Fibroblast of pulmonary artery (primary cell): ENCODE measurements around the gene RAD18.

Experiments
- DNase-seq: peaks from one replicate; pipeline ENCODE4 v3.0.0-alpha.2; 2010; ENCODE audit warnings: low read depth
- H3K4me3 ChIP-seq: replicated peaks from 2 replicates; pipeline ENCODE4 v1.5.1; 2011; ENCODE audit warnings: low read depth, mild to moderate bottlenecking, control low read depth, low read length, moderate library complexity
- CTCF ChIP-seq: IDR thresholded peaks from 2 replicates; pipeline ENCODE4 v1.5.1; 2011; ENCODE audit warnings: mild to moderate bottlenecking, control low read depth, low read length, inconsistent platforms; ENCODE audit errors: missing control alignments

The RAD18 gene

DNA sequence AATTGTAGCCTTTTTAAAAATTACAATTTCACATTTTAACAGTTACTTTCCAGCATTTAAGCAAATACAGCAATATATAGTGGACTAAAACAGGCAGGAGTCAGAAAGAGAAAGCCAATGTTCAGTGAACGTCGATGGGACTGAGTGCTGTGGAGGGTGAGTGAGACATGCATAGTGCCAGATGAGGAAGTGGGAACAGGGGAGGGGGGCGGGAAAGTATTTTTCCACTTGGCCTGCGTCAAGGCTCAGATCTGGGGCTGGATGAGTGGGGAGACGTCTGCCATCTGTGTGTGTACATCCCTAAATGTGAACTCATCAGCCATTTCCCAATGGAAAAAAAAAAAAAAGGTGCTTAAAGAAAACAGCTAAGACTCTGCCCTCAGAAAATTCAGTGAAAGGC lies 19.2 kb upstream of the RAD18 start:
- H3K4me3 ChIP-seq, result no peak overlapping the region
- TF ChIP-seq CTCF, result no peak

DNA sequence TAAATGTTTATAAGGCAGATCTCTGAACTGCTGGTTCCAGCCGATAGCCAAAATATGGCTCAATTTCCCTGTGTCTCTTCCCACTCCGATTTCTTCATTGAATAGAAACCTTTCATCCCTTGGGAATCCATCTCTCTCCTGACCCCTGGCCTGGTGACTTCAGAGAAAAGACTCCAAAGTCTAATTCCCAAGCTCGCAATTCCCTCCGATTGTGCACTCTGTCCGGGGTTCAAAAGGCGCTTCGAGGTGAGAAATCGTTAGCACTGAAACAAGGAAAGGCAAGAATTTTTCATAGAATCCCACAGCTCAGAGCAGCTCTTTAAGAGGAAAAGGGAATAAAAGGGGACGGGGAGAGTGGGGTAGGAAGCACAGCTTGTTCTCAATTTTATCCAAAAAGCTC lies 18.4 kb upstream of the RAD18 start:
- no peak overlapping the region for H3K4me3 ChIP-seq
- no peak for DNase-seq
- TF ChIP-seq CTCF, result no peak

More for the DNA sequence above, 19.2 kb upstream of the RAD18 start:
- peak; percentile 22 for DNase-seq

- no peak overlapping the region for H3K4me3 ChIP-seq
- no peak for DNase-seq
- TF ChIP-seq CTCF, result no peak
Measured at GRCh38 chr3:8981296-8981695, 18.0 kb upstream of the RAD18 start.

DNA sequence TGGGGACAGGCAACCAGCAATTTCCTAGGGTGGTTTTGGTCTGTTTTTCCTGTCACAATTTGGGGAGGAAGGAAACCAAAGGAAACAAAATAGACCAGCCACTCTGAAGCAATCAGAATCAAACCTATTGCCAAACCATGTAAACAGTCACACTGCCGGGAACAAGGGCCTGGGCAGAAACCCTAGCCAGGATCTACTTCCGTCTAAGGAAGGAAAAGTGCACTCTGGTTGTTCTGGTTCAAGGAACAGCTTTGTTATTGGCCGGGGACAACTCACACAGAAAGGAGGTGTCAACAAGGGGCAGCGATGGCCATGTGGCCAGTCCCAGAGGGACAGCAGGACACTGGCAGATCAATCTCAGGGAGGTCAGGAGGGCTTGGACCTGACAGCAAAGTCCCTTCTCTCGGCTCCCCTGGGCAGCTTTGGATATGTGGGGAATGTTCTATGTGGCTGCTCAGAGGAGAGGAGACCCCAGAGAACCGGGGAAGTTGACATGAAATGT lies 17.5 kb upstream of the RAD18 start:
- no peak for TF ChIP-seq CTCF
- no peak for DNase-seq

DNA sequence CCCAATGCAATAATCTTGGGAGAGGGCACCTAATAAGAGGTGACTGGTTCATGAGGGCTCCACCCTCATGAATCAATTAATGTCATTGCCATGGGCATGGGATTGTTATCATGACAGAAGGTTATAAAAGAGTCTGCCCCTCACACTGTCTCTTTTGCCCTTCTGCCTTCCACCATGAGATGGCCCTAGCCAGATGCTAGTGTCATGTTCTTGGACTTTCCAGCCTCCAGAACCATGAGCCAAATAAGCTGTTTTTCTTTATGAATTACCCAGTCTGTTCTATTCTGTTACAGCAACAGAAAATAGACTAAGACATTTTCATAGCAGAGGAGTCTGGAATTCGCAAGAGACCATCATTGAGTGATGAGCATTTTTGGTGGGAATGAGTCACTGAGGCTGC lies 16.0 kb upstream of the RAD18 start:
- no peak overlapping the region for H3K4me3 ChIP-seq
- no peak for DNase-seq
- TF ChIP-seq CTCF, result no peak

More for the DNA sequence above, 17.5 kb upstream of the RAD18 start:
- H3K4me3 ChIP-seq, result no peak overlapping the region

- no peak overlapping the region for H3K4me3 ChIP-seq
- no peak for DNase-seq
- TF ChIP-seq CTCF, result no peak
Measured at GRCh38 chr3:8978551-8978950, 15.3 kb upstream of the RAD18 start.

- no peak for DNase-seq
- no peak for TF ChIP-seq CTCF
- no peak overlapping the region for H3K4me3 ChIP-seq
Measured at GRCh38 chr3:8976540-8977182, 13.4 kb upstream of the RAD18 start.
